ENCODE data around the gene KRR1.

DNA sequence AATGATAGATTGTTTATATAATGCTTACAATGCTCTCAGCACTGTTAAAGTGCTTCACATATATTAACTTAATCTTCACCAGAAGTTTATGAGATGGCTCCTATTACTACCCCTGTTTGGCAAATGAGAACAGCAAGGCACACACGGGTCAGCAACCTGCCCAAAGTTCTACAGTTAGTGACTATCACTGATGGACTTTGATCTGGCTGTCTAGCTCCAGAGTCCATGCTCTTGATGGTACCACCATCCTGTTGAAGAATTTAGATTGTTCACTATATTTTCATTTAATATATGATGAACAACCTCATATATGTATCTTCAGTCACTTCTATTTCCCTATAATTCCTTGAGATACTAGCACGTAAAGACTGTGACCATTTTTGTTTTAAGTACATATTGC lies 20.2 kb downstream of the KRR1 start:
- no peak for TF ChIP-seq SRF (IDR thresholded peaks at IDR 0.05; ENCODE audit: low read depth)
- no peak for TF ChIP-seq POLR2AphosphoS5 (IDR thresholded peaks at IDR 0.05; ENCODE audit: low read depth, low read length)
- TF ChIP-seq, protein P1, sequence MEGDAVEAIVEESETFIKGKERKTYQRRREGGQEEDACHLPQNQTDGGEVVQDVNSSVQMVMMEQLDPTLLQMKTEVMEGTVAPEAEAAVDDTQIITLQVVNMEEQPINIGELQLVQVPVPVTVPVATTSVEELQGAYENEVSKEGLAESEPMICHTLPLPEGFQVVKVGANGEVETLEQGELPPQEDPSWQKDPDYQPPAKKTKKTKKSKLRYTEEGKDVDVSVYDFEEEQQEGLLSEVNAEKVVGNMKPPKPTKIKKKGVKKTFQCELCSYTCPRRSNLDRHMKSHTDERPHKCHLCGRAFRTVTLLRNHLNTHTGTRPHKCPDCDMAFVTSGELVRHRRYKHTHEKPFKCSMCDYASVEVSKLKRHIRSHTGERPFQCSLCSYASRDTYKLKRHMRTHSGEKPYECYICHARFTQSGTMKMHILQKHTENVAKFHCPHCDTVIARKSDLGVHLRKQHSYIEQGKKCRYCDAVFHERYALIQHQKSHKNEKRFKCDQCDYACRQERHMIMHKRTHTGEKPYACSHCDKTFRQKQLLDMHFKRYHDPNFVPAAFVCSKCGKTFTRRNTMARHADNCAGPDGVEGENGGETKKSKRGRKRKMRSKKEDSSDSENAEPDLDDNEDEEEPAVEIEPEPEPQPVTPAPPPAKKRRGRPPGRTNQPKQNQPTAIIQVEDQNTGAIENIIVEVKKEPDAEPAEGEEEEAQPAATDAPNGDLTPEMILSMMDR (IDR thresholded peaks at IDR 0.05 in 2 of 3, conservative IDR thresholded peaks at IDR 0.05 in 1 of 3; ENCODE audit: borderline replicate concordance in 1 of 3, insufficient read depth in 1 of 3, low read depth in 2 of 3, low read length in 2 of 3): no peak
- TF ChIP-seq, protein P2, sequence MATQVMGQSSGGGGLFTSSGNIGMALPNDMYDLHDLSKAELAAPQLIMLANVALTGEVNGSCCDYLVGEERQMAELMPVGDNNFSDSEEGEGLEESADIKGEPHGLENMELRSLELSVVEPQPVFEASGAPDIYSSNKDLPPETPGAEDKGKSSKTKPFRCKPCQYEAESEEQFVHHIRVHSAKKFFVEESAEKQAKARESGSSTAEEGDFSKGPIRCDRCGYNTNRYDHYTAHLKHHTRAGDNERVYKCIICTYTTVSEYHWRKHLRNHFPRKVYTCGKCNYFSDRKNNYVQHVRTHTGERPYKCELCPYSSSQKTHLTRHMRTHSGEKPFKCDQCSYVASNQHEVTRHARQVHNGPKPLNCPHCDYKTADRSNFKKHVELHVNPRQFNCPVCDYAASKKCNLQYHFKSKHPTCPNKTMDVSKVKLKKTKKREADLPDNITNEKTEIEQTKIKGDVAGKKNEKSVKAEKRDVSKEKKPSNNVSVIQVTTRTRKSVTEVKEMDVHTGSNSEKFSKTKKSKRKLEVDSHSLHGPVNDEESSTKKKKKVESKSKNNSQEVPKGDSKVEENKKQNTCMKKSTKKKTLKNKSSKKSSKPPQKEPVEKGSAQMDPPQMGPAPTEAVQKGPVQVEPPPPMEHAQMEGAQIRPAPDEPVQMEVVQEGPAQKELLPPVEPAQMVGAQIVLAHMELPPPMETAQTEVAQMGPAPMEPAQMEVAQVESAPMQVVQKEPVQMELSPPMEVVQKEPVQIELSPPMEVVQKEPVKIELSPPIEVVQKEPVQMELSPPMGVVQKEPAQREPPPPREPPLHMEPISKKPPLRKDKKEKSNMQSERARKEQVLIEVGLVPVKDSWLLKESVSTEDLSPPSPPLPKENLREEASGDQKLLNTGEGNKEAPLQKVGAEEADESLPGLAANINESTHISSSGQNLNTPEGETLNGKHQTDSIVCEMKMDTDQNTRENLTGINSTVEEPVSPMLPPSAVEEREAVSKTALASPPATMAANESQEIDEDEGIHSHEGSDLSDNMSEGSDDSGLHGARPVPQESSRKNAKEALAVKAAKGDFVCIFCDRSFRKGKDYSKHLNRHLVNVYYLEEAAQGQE (IDR thresholded peaks at IDR 0.05; ENCODE audit: low read depth): no peak
- TF ChIP-seq POLR2A (IDR thresholded peaks at IDR 0.05; ENCODE audit: borderline replicate concordance, extremely low read depth, insufficient read depth, insufficient read length): no peak
- TF ChIP-seq YY1 (IDR thresholded peaks at IDR 0.05; ENCODE audit: extremely low read depth, insufficient replicate concordance, low read depth, low read length): no peak

All from HCT116 (cell line).